GM19099 (cell line): ENCODE results near the gene RALB.

ENCODE experiments used
- POLR2A ChIP-seq: IDR thresholded peaks from 3 replicates; pipeline ENCODE4 v1.6.1; 2011; ENCODE audit warnings: low read depth; ENCODE audit not compliant: insufficient read length; ENCODE audit errors: extremely low read depth

The RALB gene

GRCh38 chr2:120305296-120305695, 52.6 kb downstream of the RALB start:
- TF ChIP-seq POLR2A = no peak

GRCh38 chr2:120305937-120306490, 53.4 kb downstream of the RALB start:
- no peak for TF ChIP-seq POLR2A

- TF ChIP-seq POLR2A = no peak
Observed at GRCh38 chr2:120307482-120307881, 54.8 kb downstream of the RALB start.

- no peak for TF ChIP-seq POLR2A
Observed at GRCh38 chr2:120308038-120308910, 55.6 kb downstream of the RALB start.

- TF ChIP-seq POLR2A = no peak
Observed at GRCh38 chr2:120310136-120310535, 57.5 kb downstream of the RALB start.

GRCh38 chr2:120312076-120312475, 59.4 kb downstream of the RALB start:
- no peak for TF ChIP-seq POLR2A

GRCh38 chr2:120312860-120313694, 60.4 kb downstream of the RALB start:
- no peak for TF ChIP-seq POLR2A

- TF ChIP-seq POLR2A = no peak
Observed at GRCh38 chr2:120313695-120314615, 61.3 kb downstream of the RALB start.

- no peak for TF ChIP-seq POLR2A
Observed at GRCh38 chr2:120314690-120315366, 62.2 kb downstream of the RALB start.

- no peak for TF ChIP-seq POLR2A
Observed at GRCh38 chr2:120315367-120316033, 62.8 kb downstream of the RALB start.

GRCh38 chr2:120316071-120316470, 63.4 kb downstream of the RALB start:
- no peak for TF ChIP-seq POLR2A

- TF ChIP-seq POLR2A = no peak
Observed at GRCh38 chr2:120316528-120317179, 64.0 kb downstream of the RALB start.

GRCh38 chr2:120317180-120317533, 64.5 kb downstream of the RALB start:
- no peak for TF ChIP-seq POLR2A
